Stimulated activated CD8-positive, alpha-beta memory T cell treated with anti-CD3 and anti-CD28 coated beads, Interleukin-7, amount 100 ng/mL, for 1 hour (primary cell): Measurements from ENCODE around the gene SOAT2.

Experiments used
- DNase-seq, 2 donors: peaks; one replicate each; pipeline ENCODE4 v3.0.0-alpha.2; 2020; ENCODE audit warnings: low read depth in 2 of 2

The SOAT2 gene

GRCh38 chr12:53102883-53103807 is at the start of gene SOAT2:
Gene SOAT2, plus strand, starts transcription at chr12:53103486. Its CDS starts 92 bp downstream, at chr12:53103578.
- no peak for DNase-seq

GRCh38 chr12:53054112-53054878 is 49.0 kb upstream of the SOAT2 start:
- peak; percentile 75 to 84 for DNase-seq

GRCh38 chr12:53055471-53056266 is 47.6 kb upstream of the SOAT2 start:
- DNase-seq = no peak

GRCh38 chr12:53056296-53056695 is 47.0 kb upstream of the SOAT2 start:
- DNase-seq = no peak

- DNase-seq = no peak
Observed at GRCh38 chr12:53056901-53057300, 46.4 kb upstream of the SOAT2 start.

- no peak for DNase-seq
Observed at GRCh38 chr12:53057816-53058500, 45.3 kb upstream of the SOAT2 start.

- no peak for DNase-seq
Observed at GRCh38 chr12:53058674-53059433, 44.4 kb upstream of the SOAT2 start.

- no peak for DNase-seq
Observed at GRCh38 chr12:53059434-53060063, 43.7 kb upstream of the SOAT2 start.

- DNase-seq = no peak
Observed at GRCh38 chr12:53060064-53060720, 43.1 kb upstream of the SOAT2 start.

GRCh38 chr12:53060721-53061276 is 42.5 kb upstream of the SOAT2 start:
- no peak for DNase-seq

GRCh38 chr12:53061404-53062010 is 41.8 kb upstream of the SOAT2 start:
- no peak for DNase-seq

GRCh38 chr12:53062011-53062961 is 41.0 kb upstream of the SOAT2 start:
- no peak for DNase-seq

- no peak for DNase-seq
Observed at GRCh38 chr12:53062977-53063707, 40.1 kb upstream of the SOAT2 start.

- no peak for DNase-seq
Observed at GRCh38 chr12:53063708-53064612, 39.3 kb upstream of the SOAT2 start.

GRCh38 chr12:53064613-53065436 is 38.5 kb upstream of the SOAT2 start:
- DNase-seq = no peak
